Measurements from ENCODE around the gene SMOC2. TPM values are rescaled to one million over a fixed set of nuclear protein-coding genes. Genes with fewer than 3 reads are reported as not detected.

SMOC2 gene
- total and polyA plus RNA-seq, 2 of the 4 experiments (the other 2 are of a cell fraction) = not detected

DNA sequence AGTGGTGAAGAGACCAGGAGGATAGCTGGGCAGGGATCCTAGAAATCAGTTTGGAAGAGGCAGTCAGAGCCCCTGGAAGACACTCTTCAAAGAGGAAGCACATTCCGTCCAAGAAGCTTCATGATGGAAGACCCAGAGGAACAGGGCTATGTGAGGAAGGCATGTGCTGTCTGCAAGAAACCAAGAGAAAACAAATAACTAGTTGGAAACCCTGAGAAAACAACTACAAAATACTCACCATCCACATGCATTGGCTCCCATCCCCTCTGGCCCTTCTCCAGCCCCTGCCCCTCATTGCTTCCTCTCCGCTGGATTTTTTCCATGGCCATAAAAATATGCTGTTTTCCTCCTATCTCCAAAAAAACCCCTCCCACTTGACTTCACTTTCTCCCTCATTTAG lies 40.9 kb upstream of the SMOC2 start:
- Histone ChIP-seq H3K9ac (ENCODE audit: low read depth, low read length) (no peak overlapping the region), H3K27me3 (ENCODE audit: control insufficient read depth, insufficient read depth, low read length) (no peaks in the 10 kb centered on the region), H2BK120ac (ENCODE audit: low read depth, low read length) (no peak overlapping the region), H3K4me3 (ENCODE audit: insufficient read depth, low read depth, low read length) (no peak overlapping the region), H2BK5ac (ENCODE audit: low read depth, low read length, poor library complexity, severe bottlenecking) (no peak overlapping the region), H3K9me1 (ENCODE audit: insufficient read depth, low read length) (no peaks in the 10 kb centered on the region), H2AK9ac (replicated peaks; ENCODE audit: low read depth, low read length, poor library complexity) (no peak overlapping the region), H4K5ac (ENCODE audit: low read depth, low read length) (no peak overlapping the region), H4K91ac (ENCODE audit: insufficient read depth, low read depth, low read length) (no peak overlapping the region), H3K79me1 (ENCODE audit: low read depth in 1 of 2, low read length in 2 of 2) (no peaks in the 10 kb centered on the region), H3K23ac (ENCODE audit: low read depth, low read length) (no peak overlapping the region), H3K18ac (ENCODE audit: low read depth, low read length) (no peak overlapping the region), H3K4me2 (ENCODE audit: low read depth, low read length) (no peak overlapping the region), H2AK5ac (ENCODE audit: low read depth, low read length) (no peak overlapping the region), H3K27ac (ENCODE audit: insufficient read depth, low read length) (no peak overlapping the region), H2BK20ac (ENCODE audit: low read depth, low read length) (no peak overlapping the region), H2AFZ (replicated peaks; ENCODE audit: low read length, poor library complexity) (no peak overlapping the region), H3K36me3 (ENCODE audit: control insufficient read depth, insufficient read depth, low read length) (no peaks in the 10 kb centered on the region), H3K56ac (ENCODE audit: extremely low read depth, insufficient read depth, low read length) (no peak overlapping the region), H4K20me1 (ENCODE audit: insufficient read depth, low read length) (no peaks in the 10 kb centered on the region), H3K4me1 (ENCODE audit: control insufficient read depth, insufficient read depth, low read length) (no peaks in the 10 kb centered on the region), H3K4ac (ENCODE audit: low read depth, low read length) (no peak overlapping the region), H4K8ac (ENCODE audit: low read depth in 2 of 2, low read length in 2 of 2) (no peak overlapping the region), H3K9me3 (ENCODE audit: control insufficient read depth, insufficient read depth, low read length) (peaks cover 49% of the 10 kb centered on the region), H3K14ac (replicated peaks; ENCODE audit: low read depth, low read length) (no peak overlapping the region), H2BK15ac (ENCODE audit: low read depth, low read length) (no peak overlapping the region)
- dilution Hi-C loops (cut with HindIII; ENCODE audit: low sequenced_read_pairs, unreplicated experiment) (no loop called here), in situ Hi-C loops (cut with MboI; ENCODE audit: low sequenced_read_pairs) (no loop called here), intact Hi-C loops (cut with micrococcal nuclease) (no loop called here)
- no TSS peak for BruUV-seq (replicated peaks)
- DNase-seq = no peak
- ATAC-seq (ENCODE audit: low read depth) = no peak
- TF ChIP-seq SMC3 (IDR thresholded peaks at IDR 0.05; ENCODE audit: low read depth, low read length) (no peak), POLR2A (IDR thresholded peaks at IDR 0.05; ENCODE audit: low read depth, low read length) (no peak), FOS (IDR thresholded peaks at IDR 0.05; ENCODE audit: low read depth, low read length) (no peak), RAD21 (IDR thresholded peaks at IDR 0.05; ENCODE audit: low read length) (no peak), MAFK (IDR thresholded peaks at IDR 0.05; ENCODE audit: low read depth, low read length) (no peak), RFX5 (IDR thresholded peaks at IDR 0.05; ENCODE audit: low read depth, low read length) (no peak), CEBPB (IDR thresholded peaks at IDR 0.05; ENCODE audit: low read depth, low read length) (no peak), BHLHE40 (IDR thresholded peaks at IDR 0.05; ENCODE audit: low read depth, low read length) (no peak), NFE2L2 (IDR thresholded peaks at IDR 0.05; ENCODE audit: low read depth, low read length) (no peak), MXI1 (IDR thresholded peaks at IDR 0.05; ENCODE audit: borderline replicate concordance, low read depth, low read length) (no peak)
- TF ChIP-seq, protein P1, sequence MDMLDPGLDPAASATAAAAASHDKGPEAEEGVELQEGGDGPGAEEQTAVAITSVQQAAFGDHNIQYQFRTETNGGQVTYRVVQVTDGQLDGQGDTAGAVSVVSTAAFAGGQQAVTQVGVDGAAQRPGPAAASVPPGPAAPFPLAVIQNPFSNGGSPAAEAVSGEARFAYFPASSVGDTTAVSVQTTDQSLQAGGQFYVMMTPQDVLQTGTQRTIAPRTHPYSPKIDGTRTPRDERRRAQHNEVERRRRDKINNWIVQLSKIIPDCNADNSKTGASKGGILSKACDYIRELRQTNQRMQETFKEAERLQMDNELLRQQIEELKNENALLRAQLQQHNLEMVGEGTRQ (IDR thresholded peaks at IDR 0.05; ENCODE audit: low read depth, low read length) = no peak
- TF ChIP-seq, protein P2, sequence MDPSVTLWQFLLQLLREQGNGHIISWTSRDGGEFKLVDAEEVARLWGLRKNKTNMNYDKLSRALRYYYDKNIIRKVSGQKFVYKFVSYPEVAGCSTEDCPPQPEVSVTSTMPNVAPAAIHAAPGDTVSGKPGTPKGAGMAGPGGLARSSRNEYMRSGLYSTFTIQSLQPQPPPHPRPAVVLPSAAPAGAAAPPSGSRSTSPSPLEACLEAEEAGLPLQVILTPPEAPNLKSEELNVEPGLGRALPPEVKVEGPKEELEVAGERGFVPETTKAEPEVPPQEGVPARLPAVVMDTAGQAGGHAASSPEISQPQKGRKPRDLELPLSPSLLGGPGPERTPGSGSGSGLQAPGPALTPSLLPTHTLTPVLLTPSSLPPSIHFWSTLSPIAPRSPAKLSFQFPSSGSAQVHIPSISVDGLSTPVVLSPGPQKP (IDR thresholded peaks at IDR 0.05; ENCODE audit: borderline replicate concordance, low read depth, low read length) = no peak
- ChIA-PET POLR2A (ENCODE audit: unreplicated experiment) (no interaction called here), CTCF (no interaction called here)
- 0% methylated on average over 1 of the region's 2 CpGs; no CpG with 5 or more reads in 1 of the 2 experiments for WGBS, 2 experiments (ENCODE audit: extremely low coverage in 2 of 2, insufficient read length in 1 of 2)

All from IMR-90 (cell line).